ENCODE results near the gene TRRAP. TPM values are rescaled to one million over a fixed set of nuclear protein-coding genes. Genes with fewer than 3 reads are reported as not detected.

Gene TRRAP
- total and polyA plus RNA-seq, 4 donors, result 8.3 to 43.1 (median 20.9) TPM

DNA sequence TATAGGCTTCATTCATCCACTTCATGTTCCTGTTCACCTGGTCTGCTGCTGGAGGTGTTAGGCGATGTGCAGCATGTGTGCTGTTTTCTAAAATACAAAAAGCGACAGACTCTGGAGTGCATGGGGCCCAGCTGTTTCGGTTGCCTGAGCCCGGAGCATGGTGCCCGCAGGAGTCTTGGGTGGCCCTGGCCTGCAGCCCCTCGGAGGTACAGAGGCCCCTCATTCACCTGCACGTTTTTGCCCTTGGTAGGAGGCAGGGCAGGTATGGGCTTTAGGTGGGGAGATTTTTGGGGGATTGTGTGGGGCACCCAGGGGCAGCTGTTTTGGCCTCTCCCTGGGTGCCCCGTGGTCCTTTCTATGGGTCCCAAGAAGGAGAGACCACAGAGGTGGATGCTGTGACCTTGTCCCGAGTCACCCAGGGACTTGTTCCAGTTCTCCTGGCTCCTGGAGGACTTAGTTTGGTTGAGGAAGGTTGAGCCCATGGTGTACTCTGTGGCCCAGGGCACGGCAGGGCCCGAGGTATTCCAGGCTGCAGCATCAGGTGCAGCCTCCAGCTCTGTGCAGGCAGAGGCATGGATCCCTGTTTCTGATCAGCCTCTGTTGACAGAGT, 130.7 kb downstream of the TRRAP start:
- Histone ChIP-seq H3K9ac (ENCODE audit: insufficient read depth in 1 of 2, low read length in 2 of 2) (no peak overlapping the region), H3K4me1 (ENCODE audit: control insufficient read depth in 5 of 5, insufficient read depth in 5 of 5, low read length in 5 of 5) (no peaks in the 10 kb centered on the region), H3K27ac (ENCODE audit: low read depth in 1 of 2, low read length in 1 of 2) (no peak overlapping the region), H3K9me3 (ENCODE audit: control insufficient read depth in 4 of 4, insufficient read depth in 3 of 4, low read length in 3 of 4) (no peaks in the 10 kb centered on the region), H3K27me3 (ENCODE audit: control insufficient read depth in 3 of 3, insufficient read depth in 3 of 3, low read length in 2 of 3) (no peaks in the 10 kb centered on the region), H3K4me3 (no peak overlapping the region), H3K36me3 (ENCODE audit: control insufficient read depth in 4 of 4, insufficient read depth in 4 of 4, low read length in 4 of 4) (peaks cover 28 to 73% (median 44%) of the 10 kb centered on the region in 4 donors)
- ATAC-seq (ENCODE audit: insufficient read depth, low FRiP score), result no peak
- WGBS, 2 donors, result 95 to 96% methylated on average over 11 of the region's 11 CpGs
- TF ChIP-seq, protein P1, sequence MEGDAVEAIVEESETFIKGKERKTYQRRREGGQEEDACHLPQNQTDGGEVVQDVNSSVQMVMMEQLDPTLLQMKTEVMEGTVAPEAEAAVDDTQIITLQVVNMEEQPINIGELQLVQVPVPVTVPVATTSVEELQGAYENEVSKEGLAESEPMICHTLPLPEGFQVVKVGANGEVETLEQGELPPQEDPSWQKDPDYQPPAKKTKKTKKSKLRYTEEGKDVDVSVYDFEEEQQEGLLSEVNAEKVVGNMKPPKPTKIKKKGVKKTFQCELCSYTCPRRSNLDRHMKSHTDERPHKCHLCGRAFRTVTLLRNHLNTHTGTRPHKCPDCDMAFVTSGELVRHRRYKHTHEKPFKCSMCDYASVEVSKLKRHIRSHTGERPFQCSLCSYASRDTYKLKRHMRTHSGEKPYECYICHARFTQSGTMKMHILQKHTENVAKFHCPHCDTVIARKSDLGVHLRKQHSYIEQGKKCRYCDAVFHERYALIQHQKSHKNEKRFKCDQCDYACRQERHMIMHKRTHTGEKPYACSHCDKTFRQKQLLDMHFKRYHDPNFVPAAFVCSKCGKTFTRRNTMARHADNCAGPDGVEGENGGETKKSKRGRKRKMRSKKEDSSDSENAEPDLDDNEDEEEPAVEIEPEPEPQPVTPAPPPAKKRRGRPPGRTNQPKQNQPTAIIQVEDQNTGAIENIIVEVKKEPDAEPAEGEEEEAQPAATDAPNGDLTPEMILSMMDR (IDR thresholded peaks at IDR 0.05; ENCODE audit: control extremely low read depth, extremely low read depth), result no peak
- DNase-seq, result no peak

GRCh38 chr7:99010281-99010680, 131.9 kb downstream of the TRRAP start:
- WGBS, 2 donors, result 87 to 89% methylated on average over 9 of the region's 9 CpGs
- H3K36me3 ChIP-seq (ENCODE audit: control insufficient read depth in 4 of 4, insufficient read depth in 4 of 4, low read length in 4 of 4), result peaks cover 24 to 73% (median 45%) of the 10 kb centered on the region in 4 donors

DNA sequence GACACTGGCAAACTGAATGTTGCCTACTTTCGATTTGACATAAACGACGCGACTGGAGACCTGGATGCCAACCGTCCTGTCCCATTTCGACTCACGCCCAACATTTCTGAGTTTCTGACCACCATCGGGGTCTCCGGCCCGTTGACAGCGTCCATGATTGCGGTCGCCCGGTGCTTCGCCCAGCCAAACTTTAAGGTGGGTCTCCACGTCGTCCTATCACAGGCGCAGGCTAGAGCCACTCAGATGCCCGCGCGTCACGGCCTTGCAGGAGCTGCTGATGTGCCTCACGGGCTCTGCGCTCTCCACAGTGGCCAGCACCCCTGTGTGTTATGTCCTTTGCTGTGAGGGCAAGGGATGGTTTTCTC, 133.0 kb downstream of the TRRAP start:
- H3K27ac ChIP-seq (ENCODE audit: low read depth in 1 of 2, low read length in 1 of 2), result no peak overlapping the region
- ATAC-seq (ENCODE audit: insufficient read depth, low FRiP score), result no peak
- TF ChIP-seq, protein P1 (IDR thresholded peaks at IDR 0.05; ENCODE audit: control extremely low read depth, extremely low read depth), result no peak
- DNase-seq, result no peak
- H3K36me3 ChIP-seq (ENCODE audit: control insufficient read depth in 4 of 4, insufficient read depth in 4 of 4, low read length in 4 of 4), result peaks cover 24 to 67% (median 48%) of the 10 kb centered on the region in 4 donors
- H3K4me3 ChIP-seq, result no peak overlapping the region
- H3K4me1 ChIP-seq (ENCODE audit: control insufficient read depth in 5 of 5, insufficient read depth in 5 of 5, low read length in 5 of 5), result no peaks in the 10 kb centered on the region
- no peak overlapping the region for H3K9ac ChIP-seq (ENCODE audit: insufficient read depth in 1 of 2, low read length in 2 of 2)
- H3K9me3 ChIP-seq (ENCODE audit: control insufficient read depth in 4 of 4, insufficient read depth in 3 of 4, low read length in 3 of 4), result no peaks in the 10 kb centered on the region
- no peaks in the 10 kb centered on the region for H3K27me3 ChIP-seq (ENCODE audit: control insufficient read depth in 3 of 3, insufficient read depth in 3 of 3, low read length in 2 of 3)
- WGBS, 2 donors, result 98% methylated on average over 24 of the region's 24 CpGs

More at GRCh38 chr7:99010281-99010680, 131.9 kb downstream of the TRRAP start:
- H3K9ac ChIP-seq (ENCODE audit: insufficient read depth in 1 of 2, low read length in 2 of 2), result no peak overlapping the region
- ATAC-seq (ENCODE audit: insufficient read depth, low FRiP score), result no peak
- no peak for DNase-seq
- no peaks in the 10 kb centered on the region for H3K9me3 ChIP-seq (ENCODE audit: control insufficient read depth in 4 of 4, insufficient read depth in 3 of 4, low read length in 3 of 4)
- H3K27ac ChIP-seq (ENCODE audit: low read depth in 1 of 2, low read length in 1 of 2), result no peak overlapping the region
- H3K4me3 ChIP-seq, result no peak overlapping the region
- H3K4me1 ChIP-seq (ENCODE audit: control insufficient read depth in 5 of 5, insufficient read depth in 5 of 5, low read length in 5 of 5), result no peaks in the 10 kb centered on the region
- TF ChIP-seq, protein P1 (IDR thresholded peaks at IDR 0.05; ENCODE audit: control extremely low read depth, extremely low read depth), result no peak
- H3K27me3 ChIP-seq (ENCODE audit: control insufficient read depth in 3 of 3, insufficient read depth in 3 of 3, low read length in 2 of 3), result no peaks in the 10 kb centered on the region
